NCI-H2107 treated with DMSO at 0.1 percent for 48 hours (cell line): Measurements from ENCODE around the gene SELPLG.
"Not testable (repeated sequence)": the region's sequence is repeated elsewhere in the genome, so short reads cannot be mapped to it uniquely, and the experiment has no call there.

Source experiments
- DNase-seq: peaks from one replicate; lab custom pipeline; 2025; ENCODE audit not compliant: unreplicated experiment; lab: John Stamatoyannopoulos, UW

Gene SELPLG

GRCh38 chr12:108592033-108592909 is 41.4 kb downstream of the SELPLG start:
- DNase-seq: no peak

GRCh38 chr12:108591267-108591980 is 42.3 kb downstream of the SELPLG start:
- no peak for DNase-seq

GRCh38 chr12:108590463-108590862 is 43.2 kb downstream of the SELPLG start:
- DNase-seq: not testable (repeated sequence)

- no peak for DNase-seq
Observed at GRCh38 chr12:108589840-108590229, 43.9 kb downstream of the SELPLG start.

GRCh38 chr12:108589028-108589839 is 44.5 kb downstream of the SELPLG start:
- peak; percentile 25 for DNase-seq

GRCh38 chr12:108587826-108588225 is 45.9 kb downstream of the SELPLG start:
- no peak for DNase-seq

- no peak for DNase-seq
Observed at GRCh38 chr12:108586306-108586705, 47.4 kb downstream of the SELPLG start.

- no peak for DNase-seq
Observed at GRCh38 chr12:108585864-108586263, 47.8 kb downstream of the SELPLG start.

GRCh38 chr12:108584456-108585065 is 49.1 kb downstream of the SELPLG start:
- DNase-seq: no peak

- DNase-seq: peak; percentile 61
Observed at GRCh38 chr12:108583991-108584390, 49.7 kb downstream of the SELPLG start.

- no peak for DNase-seq
Observed at GRCh38 chr12:108582978-108583770, 50.5 kb downstream of the SELPLG start.

GRCh38 chr12:108582509-108582908 is 51.2 kb downstream of the SELPLG start:
- no peak for DNase-seq

- DNase-seq: no peak
Observed at GRCh38 chr12:108581311-108582227, 52.1 kb downstream of the SELPLG start.

- DNase-seq: no peak
Observed at GRCh38 chr12:108580531-108580930, 53.2 kb downstream of the SELPLG start.

- DNase-seq: no peak
Observed at GRCh38 chr12:108578813-108579212, 54.9 kb downstream of the SELPLG start.

GRCh38 chr12:108578264-108578663 is 55.4 kb downstream of the SELPLG start:
- no peak for DNase-seq

GRCh38 chr12:108577458-108577857 is 56.2 kb downstream of the SELPLG start:
- no peak for DNase-seq

GRCh38 chr12:108576660-108577234 is 56.9 kb downstream of the SELPLG start:
- no peak for DNase-seq
